ENCODE results near the gene TMEM235.

DNA sequence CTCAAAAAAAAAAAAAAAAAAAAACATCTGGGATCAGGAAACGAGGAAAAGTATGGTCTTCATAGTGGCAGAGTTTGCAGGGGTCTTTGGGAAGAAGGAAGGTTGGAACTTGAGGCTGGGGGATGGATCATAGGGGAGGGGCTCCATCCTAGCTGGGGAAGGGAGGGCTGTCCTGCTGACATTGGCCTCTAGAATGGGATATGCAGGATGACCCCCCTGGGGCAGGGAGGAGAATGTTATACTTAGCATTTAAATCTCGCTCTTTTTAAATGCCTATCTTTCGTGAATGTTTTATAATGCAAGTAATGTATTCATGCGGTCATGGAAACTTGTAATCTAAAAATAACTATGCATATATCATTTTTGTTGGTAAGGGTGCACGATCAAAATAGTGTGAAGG, 33.2 kb downstream of the TMEM235 start:
- TF ChIP-seq, protein P1, sequence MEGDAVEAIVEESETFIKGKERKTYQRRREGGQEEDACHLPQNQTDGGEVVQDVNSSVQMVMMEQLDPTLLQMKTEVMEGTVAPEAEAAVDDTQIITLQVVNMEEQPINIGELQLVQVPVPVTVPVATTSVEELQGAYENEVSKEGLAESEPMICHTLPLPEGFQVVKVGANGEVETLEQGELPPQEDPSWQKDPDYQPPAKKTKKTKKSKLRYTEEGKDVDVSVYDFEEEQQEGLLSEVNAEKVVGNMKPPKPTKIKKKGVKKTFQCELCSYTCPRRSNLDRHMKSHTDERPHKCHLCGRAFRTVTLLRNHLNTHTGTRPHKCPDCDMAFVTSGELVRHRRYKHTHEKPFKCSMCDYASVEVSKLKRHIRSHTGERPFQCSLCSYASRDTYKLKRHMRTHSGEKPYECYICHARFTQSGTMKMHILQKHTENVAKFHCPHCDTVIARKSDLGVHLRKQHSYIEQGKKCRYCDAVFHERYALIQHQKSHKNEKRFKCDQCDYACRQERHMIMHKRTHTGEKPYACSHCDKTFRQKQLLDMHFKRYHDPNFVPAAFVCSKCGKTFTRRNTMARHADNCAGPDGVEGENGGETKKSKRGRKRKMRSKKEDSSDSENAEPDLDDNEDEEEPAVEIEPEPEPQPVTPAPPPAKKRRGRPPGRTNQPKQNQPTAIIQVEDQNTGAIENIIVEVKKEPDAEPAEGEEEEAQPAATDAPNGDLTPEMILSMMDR (IDR thresholded peaks at IDR 0.05): no peak
- TF ChIP-seq POLR2A (IDR thresholded peaks at IDR 0.05): no peak
